Caco-2 (cell line): Measurements from ENCODE around the gene LRRC74A. TPM values are rescaled to one million over a fixed set of nuclear protein-coding genes. Genes with fewer than 3 reads are reported as not detected.

Source experiments
- BruUV-seq: library from RNA; stranded (reverse); fragments of 400-500 nt; replicated peaks from 2 replicates; lab custom pipeline; 2021; lab: Mats Ljungman, UMichigan
- CTCF ChIA-PET: fragments of 300-600 bp; sonication (Branson Sonifier 250); formaldehyde crosslinking; loops from one replicate; lab custom pipeline; 2022; ENCODE audit warnings: antibody characterized with exemption; lab: Charles Lee
- POLR2A ChIA-PET: fragments of 300-600 bp; sonication (Branson Sonifier 250); formaldehyde crosslinking; loops from one replicate; lab custom pipeline; 2022; ENCODE audit warnings: antibody characterized with exemption; lab: Charles Lee
- DNase-seq, 2 experiments: peaks; one replicate each; pipeline versions ENCODE4 v3.0.0 to v3.0.0-alpha.2; 2020 to 2022
- H3K27me3 ChIP-seq: replicated peaks from 2 replicates; pipeline ENCODE4 v1.6.0; 2011; ENCODE audit warnings: low read length; ENCODE audit not compliant: control insufficient read depth, insufficient read depth
- H3K36me3 ChIP-seq: 2 replicates; pipeline ENCODE4 v1.5.1; 2011; ENCODE audit warnings: low read length; ENCODE audit not compliant: control insufficient read depth, insufficient read depth
- H3K4me1 ChIP-seq: fragments of 250-450 bp; sonication (Bioruptor Pico); 2 replicates; pipeline ENCODE4 v1.5.1; 2020; ENCODE audit warnings: mild to moderate bottlenecking
- H3K4me3 ChIP-seq: 2 replicates; pipeline ENCODE4 v1.5.1; 2011; ENCODE audit warnings: low read depth, mild to moderate bottlenecking, control low read depth, low read length
- H3K9me3 ChIP-seq: fragments of 250-450 bp; sonication (Bioruptor Pico); 2 replicates; pipeline ENCODE4 v1.5.1; 2020; ENCODE audit warnings: mild to moderate bottlenecking, moderate library complexity
- H3K27ac Mint-ChIP-seq: one replicate; pipeline ENCODE4 v1.8.0; 2022; ENCODE audit warnings: mixed read lengths; ENCODE audit not compliant: unreplicated experiment
- H3K27me3 Mint-ChIP-seq: one replicate; pipeline ENCODE4 v1.8.0; 2022; ENCODE audit warnings: mixed read lengths; ENCODE audit not compliant: insufficient read depth, unreplicated experiment
- H3K36me3 Mint-ChIP-seq: one replicate; pipeline ENCODE4 v1.8.0; 2022; ENCODE audit warnings: mild to moderate bottlenecking, mixed read lengths; ENCODE audit not compliant: insufficient read depth, unreplicated experiment
- H3K4me1 Mint-ChIP-seq: one replicate; pipeline ENCODE4 v1.8.0; 2022; ENCODE audit warnings: low read depth, mixed read lengths; ENCODE audit not compliant: unreplicated experiment
- H3K4me3 Mint-ChIP-seq: one replicate; pipeline ENCODE4 v1.8.0; 2022; ENCODE audit warnings: mild to moderate bottlenecking, moderate library complexity, mixed read lengths; ENCODE audit not compliant: unreplicated experiment
- H3K9me3 Mint-ChIP-seq: one replicate; pipeline ENCODE4 v1.8.0; 2022; ENCODE audit warnings: mixed read lengths; ENCODE audit not compliant: unreplicated experiment
- CTCF ChIP-seq, 2 experiments: fragments of 200-600 bp in 1 of 2; IDR thresholded peaks; 1 replicate in 1 of 2; 2 replicates in 1 of 2; pipeline versions ENCODE4 v1.5.1 to v1.8.0; 2011 to 2022; ENCODE audit warnings: antibody characterized with exemption in 1 of 2, control low read depth in 1 of 2, inconsistent platforms in 1 of 2, low read depth in 1 of 2, low read length in 1 of 2, mild to moderate bottlenecking in 1 of 2, moderate library complexity in 1 of 2; ENCODE audit not compliant: insufficient read depth in 1 of 2, severe bottlenecking in 1 of 2, unreplicated experiment in 1 of 2
- intact Hi-C: fragments of 100-400 bp; cut with micrococcal nuclease; formaldehyde crosslinking; loops from one replicate; pipeline ENCODE4 v1.10.0; 2022; ENCODE audit not compliant: unreplicated experiment
- total RNA-seq: library from RNA; stranded (reverse); gene quantifications from 2 replicates; pipeline ENCODE4 v1.2.3, GENCODE V29; 2022

LRRC74A gene
- total RNA-seq, 1 experiment from 2014 or later: not detected

GRCh38 chr14:76901171-76902055 lies 75.2 kb downstream of the LRRC74A start:
- no peak overlapping the region for H3K4me3 ChIP-seq
- Mint-ChIP-seq H3K4me3 (no peak overlapping the region), H3K27me3 (no peaks in the 10 kb centered on the region), H3K27ac (no peak overlapping the region), H3K36me3 (no peaks in the 10 kb centered on the region), H3K9me3 (no peaks in the 10 kb centered on the region), H3K4me1 (no peaks in the 10 kb centered on the region)
- no peaks in the 10 kb centered on the region for H3K36me3 ChIP-seq
- no TSS peak for BruUV-seq
- H3K9me3 ChIP-seq: peaks cover 5% of the 10 kb centered on the region; the same call in 1 of the 2 replicates
- ChIA-PET POLR2A (no interaction called here), CTCF (interaction anchor here (1.2 kb wide), 1 partner anchor 16 kb away, joined by 3 read pairs; no protein-coding TSS in a partner anchor)
- no peaks in the 10 kb centered on the region for H3K27me3 ChIP-seq
- intact Hi-C loops: no loop called here
- no peak for DNase-seq
- H3K4me1 ChIP-seq: no peaks in the 10 kb centered on the region
- TF ChIP-seq CTCF (IDR thresholded peaks at IDR 0.05; ENCODE audit: insufficient read depth in 1 of 2, low read depth in 1 of 2, low read length in 1 of 2, severe bottlenecking in 1 of 2, unreplicated experiment in 1 of 2): no peak

GRCh38 chr14:76902591-76902990 lies 76.4 kb downstream of the LRRC74A start:
- no TSS peak for BruUV-seq
- H3K9me3 Mint-ChIP-seq: no peaks in the 10 kb centered on the region
- no peak for TF ChIP-seq CTCF (IDR thresholded peaks at IDR 0.05; ENCODE audit: insufficient read depth in 1 of 2, low read depth in 1 of 2, low read length in 1 of 2, severe bottlenecking in 1 of 2, unreplicated experiment in 1 of 2)
- ChIA-PET CTCF (no interaction called here), POLR2A (no interaction called here)
- DNase-seq: no peak
- Histone ChIP-seq H3K4me3 (no peak overlapping the region), H3K36me3 (no peaks in the 10 kb centered on the region), H3K9me3 (peaks cover 5% of the 10 kb centered on the region; the same call in 1 of the 2 replicates), H3K27me3 (no peaks in the 10 kb centered on the region), H3K4me1 (no peaks in the 10 kb centered on the region)
- H3K36me3 Mint-ChIP-seq: no peaks in the 10 kb centered on the region
- no peaks in the 10 kb centered on the region for H3K27me3 Mint-ChIP-seq
- H3K4me1 Mint-ChIP-seq: no peaks in the 10 kb centered on the region
- intact Hi-C loops: no loop called here
- H3K27ac Mint-ChIP-seq: no peak overlapping the region
- H3K4me3 Mint-ChIP-seq: no peak overlapping the region

GRCh38 chr14:76904100-76904739 lies 78.0 kb downstream of the LRRC74A start:
- H3K27me3 Mint-ChIP-seq: no peaks in the 10 kb centered on the region
- H3K4me3 Mint-ChIP-seq: no peak overlapping the region
- H3K36me3 Mint-ChIP-seq: no peaks in the 10 kb centered on the region
- H3K27ac Mint-ChIP-seq: no peak overlapping the region
- H3K36me3 ChIP-seq: no peaks in the 10 kb centered on the region
- DNase-seq: no peak
- no peaks in the 10 kb centered on the region for H3K27me3 ChIP-seq
- H3K4me1 Mint-ChIP-seq: no peaks in the 10 kb centered on the region
- no TSS peak for BruUV-seq
- ChIA-PET CTCF (no interaction called here), POLR2A (no interaction called here)
- H3K9me3 ChIP-seq: peaks cover 5% of the 10 kb centered on the region; the same call in 1 of the 2 replicates
- intact Hi-C loops: no loop called here
- no peak for TF ChIP-seq CTCF (IDR thresholded peaks at IDR 0.05; ENCODE audit: insufficient read depth in 1 of 2, low read depth in 1 of 2, low read length in 1 of 2, severe bottlenecking in 1 of 2, unreplicated experiment in 1 of 2)
- H3K4me3 ChIP-seq: no peak overlapping the region
- H3K9me3 Mint-ChIP-seq: no peaks in the 10 kb centered on the region
- no peaks in the 10 kb centered on the region for H3K4me1 ChIP-seq
